ENCODE results near the gene TAF12. TPM values are rescaled to one million over a fixed set of nuclear protein-coding genes. Genes with fewer than 3 reads are reported as not detected.
"Not testable (repeated sequence)": the region's sequence is repeated elsewhere in the genome, so short reads cannot be mapped to it uniquely, and the experiment has no call there.

The TAF12 gene
- total RNA-seq, 1 experiment from 2014 or later: 39.5 TPM

DNA sequence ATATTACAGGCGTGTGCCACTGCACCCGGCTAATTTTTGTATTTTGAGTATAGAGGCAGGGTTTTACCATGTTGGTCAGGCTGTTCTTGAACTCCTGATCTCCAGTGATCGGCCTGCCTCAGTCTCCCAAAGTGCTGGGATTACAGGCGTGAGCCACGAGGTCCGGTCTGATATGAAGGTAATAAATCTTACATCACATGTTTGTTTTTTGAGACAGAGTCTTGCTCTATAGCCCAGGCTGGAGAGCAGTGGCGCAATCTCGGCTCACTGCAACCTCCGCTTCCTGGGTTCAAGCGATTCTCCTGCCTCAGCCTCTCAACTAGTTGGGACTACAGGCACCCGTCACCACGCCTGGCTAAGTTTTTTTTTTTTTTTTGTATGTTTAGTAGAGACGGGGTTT is 10.2 kb upstream of the TAF12 start:
- not testable (repeated sequence) for H3K4me2 ChIP-seq (ENCODE audit: low read depth, low read length, poor library complexity, severe bottlenecking); H2AFZ ChIP-seq (ENCODE audit: low read length)

GRCh38 chr1:28648474-28649198 is 5.8 kb upstream of the TAF12 start, which contains the start of gene RNU11:
Gene RNU11 (plus strand): TSS chr1:28648600.
- DNase-seq: peak; percentile 97
- Histone ChIP-seq H3K36me3 (ENCODE audit: insufficient read depth, low read length) (no peaks in the 10 kb centered on the region), H2AFZ (ENCODE audit: low read length) (peak within 1 kb of the TSS; percentile 67; the same call in 1 of the 2 replicates), H3K4me3 (ENCODE audit: low read length) (peak within 1 kb of the TSS; percentile 71), H3K9me3 (ENCODE audit: low read length) (no peaks in the 10 kb centered on the region), H3K27ac (ENCODE audit: low read length) (peak within 1 kb of the TSS; percentile 93), H4K20me1 (ENCODE audit: insufficient read depth, low read depth, low read length) (no peaks in the 10 kb centered on the region), H3K4me1 (ENCODE audit: low read length) (peaks cover 30% of the 10 kb centered on the region), H3K9me2 (replicated peaks; ENCODE audit: insufficient read depth, low read length) (no peaks in the 10 kb centered on the region), H3K9ac (ENCODE audit: low read length) (peak within 1 kb of the TSS; percentile 84), H3K4me2 (ENCODE audit: low read depth, low read length, poor library complexity, severe bottlenecking) (peak within 1 kb of the TSS; percentile 93), H3K27me3 (ENCODE audit: low read length) (no peaks in the 10 kb centered on the region), H3K79me2 (ENCODE audit: low read length) (peaks cover 3% of the 10 kb centered on the region; the same call in 1 of the 2 replicates)

More for the DNA sequence above, 10.2 kb upstream of the TAF12 start:
- not testable (repeated sequence) for H3K9me3 ChIP-seq (ENCODE audit: low read length); H3K27ac ChIP-seq (ENCODE audit: low read length); H4K20me1 ChIP-seq (ENCODE audit: insufficient read depth, low read depth, low read length); H3K9ac ChIP-seq (ENCODE audit: low read length); H3K4me3 ChIP-seq (ENCODE audit: low read length); H3K9me2 ChIP-seq (replicated peaks; ENCODE audit: insufficient read depth, low read length); DNase-seq; H3K36me3 ChIP-seq (ENCODE audit: insufficient read depth, low read length); H3K4me1 ChIP-seq (ENCODE audit: low read length); H3K27me3 ChIP-seq (ENCODE audit: low read length); H3K79me2 ChIP-seq (ENCODE audit: low read length)

GRCh38 chr1:28648008-28648473 is 5.2 kb upstream of the TAF12 start:
- Histone ChIP-seq H3K27ac (ENCODE audit: low read length) (peak overlapping the region; percentile 93), H3K36me3 (ENCODE audit: insufficient read depth, low read length) (no peaks in the 10 kb centered on the region), H3K79me2 (ENCODE audit: low read length) (peaks cover 7% of the 10 kb centered on the region; the same call in 1 of the 2 replicates), H2AFZ (ENCODE audit: low read length) (peak overlapping the region; percentile 33; the same call in 1 of the 2 replicates), H4K20me1 (ENCODE audit: insufficient read depth, low read depth, low read length) (no peaks in the 10 kb centered on the region), H3K9me3 (ENCODE audit: low read length) (no peaks in the 10 kb centered on the region), H3K27me3 (ENCODE audit: low read length) (no peaks in the 10 kb centered on the region), H3K4me3 (ENCODE audit: low read length) (peak overlapping the region; percentile 71), H3K9me2 (replicated peaks; ENCODE audit: insufficient read depth, low read length) (no peaks in the 10 kb centered on the region), H3K4me2 (ENCODE audit: low read depth, low read length, poor library complexity, severe bottlenecking) (peak overlapping the region; percentile 93), H3K4me1 (ENCODE audit: low read length) (peaks cover 34% of the 10 kb centered on the region), H3K9ac (ENCODE audit: low read length) (peak overlapping the region; percentile 84)
- DNase-seq: peak; percentile 96

- Histone ChIP-seq H3K4me1 (ENCODE audit: low read length) (peaks cover 43% of the 10 kb centered on the region), H2AFZ (ENCODE audit: low read length) (no peak overlapping the region), H3K9me3 (ENCODE audit: low read length) (no peaks in the 10 kb centered on the region), H3K79me2 (ENCODE audit: low read length) (peaks cover 24% of the 10 kb centered on the region), H3K4me2 (ENCODE audit: low read depth, low read length, poor library complexity, severe bottlenecking) (no peak overlapping the region), H4K20me1 (ENCODE audit: insufficient read depth, low read depth, low read length) (no peaks in the 10 kb centered on the region), H3K36me3 (ENCODE audit: insufficient read depth, low read length) (no peaks in the 10 kb centered on the region), H3K27me3 (ENCODE audit: low read length) (no peaks in the 10 kb centered on the region), H3K9me2 (replicated peaks; ENCODE audit: insufficient read depth, low read length) (no peaks in the 10 kb centered on the region), H3K4me3 (ENCODE audit: low read length) (no peak overlapping the region), H3K9ac (ENCODE audit: low read length) (no peak overlapping the region), H3K27ac (ENCODE audit: low read length) (0 out of 2 replicates have a peak overlapping the region, but pooled peaks have one; percentile 43)
- peak; percentile 38 for DNase-seq
Measured at GRCh38 chr1:28646040-28646439, 3.2 kb upstream of the TAF12 start.

DNA sequence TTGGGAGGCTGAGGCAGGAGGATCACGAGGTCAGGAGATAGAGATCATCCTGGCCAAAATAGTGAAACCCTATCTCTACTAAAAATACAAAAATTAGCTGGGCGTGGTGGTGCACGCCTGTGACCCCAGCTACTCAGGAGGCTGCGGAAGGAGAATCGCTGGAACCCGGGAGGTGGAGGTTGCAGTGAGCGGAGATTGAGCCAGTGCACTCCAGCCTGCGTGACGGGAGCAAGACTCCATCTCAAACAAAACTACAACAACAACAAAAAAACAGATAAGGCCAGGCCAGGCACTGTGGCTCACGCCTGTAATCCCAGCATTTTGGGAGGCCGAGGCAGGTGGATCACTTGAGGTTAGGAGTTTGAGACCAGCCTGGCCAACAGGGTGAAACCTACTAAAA is 2.5 kb upstream of the TAF12 start:
- not testable (repeated sequence) for H4K20me1 ChIP-seq (ENCODE audit: insufficient read depth, low read depth, low read length); DNase-seq; H3K4me2 ChIP-seq (ENCODE audit: low read depth, low read length, poor library complexity, severe bottlenecking); H3K9me2 ChIP-seq (replicated peaks; ENCODE audit: insufficient read depth, low read length); H3K4me3 ChIP-seq (ENCODE audit: low read length); H2AFZ ChIP-seq (ENCODE audit: low read length); H3K9me3 ChIP-seq (ENCODE audit: low read length); H3K36me3 ChIP-seq (ENCODE audit: insufficient read depth, low read length); H3K27ac ChIP-seq (ENCODE audit: low read length); H3K9ac ChIP-seq (ENCODE audit: low read length); H3K27me3 ChIP-seq (ENCODE audit: low read length)
- H3K4me1 ChIP-seq (ENCODE audit: low read length): peaks cover 50% of the 10 kb centered on the region
- peaks cover 31% of the 10 kb centered on the region for H3K79me2 ChIP-seq (ENCODE audit: low read length)

DNA sequence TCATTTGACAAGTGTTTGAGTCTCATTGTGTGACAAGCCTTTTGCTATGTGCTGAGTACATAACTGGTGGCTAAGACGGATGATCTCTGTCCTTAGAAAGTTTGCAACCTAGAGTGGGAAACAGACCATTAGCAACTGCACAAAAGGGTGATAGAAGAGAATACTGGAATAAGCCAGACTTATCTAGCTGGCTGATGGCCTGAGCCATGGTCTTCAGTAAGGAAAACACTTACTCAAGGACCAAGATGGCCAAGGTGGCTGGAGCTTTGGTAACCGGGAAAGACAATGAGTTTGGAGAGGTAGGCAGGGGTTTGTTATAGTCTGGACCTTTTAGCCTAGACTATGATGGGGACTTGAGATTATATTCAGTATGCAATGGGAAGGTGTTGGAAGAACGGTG is 1.6 kb upstream of the TAF12 start:
- Histone ChIP-seq H3K27me3 (ENCODE audit: low read length) (no peaks in the 10 kb centered on the region), H3K4me1 (ENCODE audit: low read length) (peaks cover 51% of the 10 kb centered on the region), H4K20me1 (ENCODE audit: insufficient read depth, low read depth, low read length) (no peaks in the 10 kb centered on the region), H2AFZ (ENCODE audit: low read length) (no peak overlapping the region), H3K9ac (ENCODE audit: low read length) (peak overlapping the region; percentile 99), H3K36me3 (ENCODE audit: insufficient read depth, low read length) (no peaks in the 10 kb centered on the region), H3K9me3 (ENCODE audit: low read length) (no peaks in the 10 kb centered on the region), H3K4me3 (ENCODE audit: low read length) (peak overlapping the region; percentile 87), H3K79me2 (ENCODE audit: low read length) (peaks cover 40% of the 10 kb centered on the region), H3K9me2 (replicated peaks; ENCODE audit: insufficient read depth, low read length) (no peaks in the 10 kb centered on the region), H3K27ac (ENCODE audit: low read length) (peak overlapping the region; percentile 90), H3K4me2 (ENCODE audit: low read depth, low read length, poor library complexity, severe bottlenecking) (peak overlapping the region; percentile 88)
- no peak for DNase-seq

DNA sequence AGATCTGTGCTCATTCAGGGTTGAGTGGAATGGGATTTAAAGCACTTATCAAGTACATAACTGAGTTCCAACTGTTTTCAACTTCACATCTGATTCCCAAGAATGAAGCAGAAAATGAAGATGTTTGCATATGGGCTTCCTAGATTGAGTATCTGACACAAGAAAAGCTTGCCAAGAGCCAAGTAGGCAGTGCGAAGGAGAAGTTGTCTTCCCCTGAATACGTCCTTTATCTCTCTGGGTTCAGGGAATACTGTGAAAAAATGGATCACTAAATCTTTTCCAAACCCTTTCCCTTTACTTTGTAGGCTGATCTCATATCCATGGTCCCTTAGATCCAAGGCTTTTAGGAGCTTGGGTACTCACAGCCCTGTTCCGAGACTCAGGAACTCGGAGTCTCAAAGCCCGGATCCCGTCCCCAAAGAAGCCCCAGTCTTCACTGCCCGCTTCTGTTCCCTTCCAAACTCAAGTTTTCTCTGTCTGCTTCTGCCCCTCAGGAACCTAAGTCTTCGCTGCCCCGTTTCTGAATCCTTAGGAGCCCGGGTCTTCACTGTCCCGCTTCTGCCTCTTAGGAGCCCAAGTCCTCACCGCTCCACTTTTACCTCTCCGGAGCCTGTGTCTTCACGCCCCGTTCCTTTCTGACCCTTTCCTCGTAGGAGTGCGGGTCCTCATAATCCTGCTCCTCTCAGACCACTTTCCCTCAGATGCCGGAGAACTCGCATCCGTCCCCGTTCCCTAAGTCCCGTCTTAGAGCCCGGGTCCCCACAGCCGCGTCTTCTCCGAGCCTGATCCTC is 616 bp downstream of the TAF12 start:
- Histone ChIP-seq H3K27ac (ENCODE audit: low read length) (peak overlapping the region; percentile 64), H3K79me2 (ENCODE audit: low read length) (peaks cover 47% of the 10 kb centered on the region), H3K4me2 (ENCODE audit: low read depth, low read length, poor library complexity, severe bottlenecking) (peak overlapping the region; percentile 74), H3K36me3 (ENCODE audit: insufficient read depth, low read length) (no peaks in the 10 kb centered on the region), H3K4me3 (ENCODE audit: low read length) (peak overlapping the region; percentile 87), H2AFZ (ENCODE audit: low read length) (peak overlapping the region; percentile 42; the same call in 1 of the 2 replicates), H3K27me3 (ENCODE audit: low read length) (no peaks in the 10 kb centered on the region), H3K9me3 (ENCODE audit: low read length) (no peaks in the 10 kb centered on the region), H3K9me2 (replicated peaks; ENCODE audit: insufficient read depth, low read length) (no peaks in the 10 kb centered on the region), H3K4me1 (ENCODE audit: low read length) (peaks cover 34% of the 10 kb centered on the region), H4K20me1 (ENCODE audit: insufficient read depth, low read depth, low read length) (no peaks in the 10 kb centered on the region), H3K9ac (ENCODE audit: low read length) (peak overlapping the region; percentile 87)
- peak; percentile 67 for DNase-seq

- H3K9ac ChIP-seq (ENCODE audit: low read length): no peak overlapping the region
Measured at GRCh38 chr1:28640766-28641165, 2.1 kb downstream of the TAF12 start.

More at GRCh38 chr1:28640766-28641165, 2.1 kb downstream of the TAF12 start:
- Histone ChIP-seq H3K4me2 (ENCODE audit: low read depth, low read length, poor library complexity, severe bottlenecking) (peak overlapping the region; percentile 74), H2AFZ (ENCODE audit: low read length) (no peak overlapping the region), H3K27ac (ENCODE audit: low read length) (no peak overlapping the region), H3K27me3 (ENCODE audit: low read length) (no peaks in the 10 kb centered on the region), H3K79me2 (ENCODE audit: low read length) (peaks cover 55% of the 10 kb centered on the region), H3K36me3 (ENCODE audit: insufficient read depth, low read length) (no peaks in the 10 kb centered on the region), H3K9me2 (replicated peaks; ENCODE audit: insufficient read depth, low read length) (no peaks in the 10 kb centered on the region), H3K9me3 (ENCODE audit: low read length) (no peaks in the 10 kb centered on the region), H3K4me3 (ENCODE audit: low read length) (no peak overlapping the region), H3K4me1 (ENCODE audit: low read length) (peaks cover 31% of the 10 kb centered on the region), H4K20me1 (ENCODE audit: insufficient read depth, low read depth, low read length) (no peaks in the 10 kb centered on the region)
- peak; percentile 75 for DNase-seq
